Pancreas (tissue), 10 donors: Measurements from ENCODE around the gene RGMB. TPM values are rescaled to one million over a fixed set of nuclear protein-coding genes. Genes with fewer than 3 reads are reported as not detected.

Experiments used
- ATAC-seq, 4 donors: fragments of 200-7000 bp; cut with Tn5 transposase; one replicate each; pipeline versions ENCODE4 v1.8.0 to v1.9.1; 2020; ENCODE audit warnings: mild to moderate bottlenecking in 4 of 4, moderate library complexity in 4 of 4
- DNase-seq, 6 donors: peaks; one replicate each; pipeline ENCODE4 v3.0.0-alpha.2; 2020
- FAIRE-seq: peaks from 2 replicates; lab custom pipeline; 2012; peaks lifted over from hg19 to GRCh38; lab: Jason Lieb, UNC
- H3K27ac ChIP-seq, 4 donors: fragments of 200-600 bp; sonication (generic); 1 replicate in 3 of 4; 2 replicates in 1 of 4; pipeline versions ENCODE4 v1.5.0 to v1.8.0; 2020
- H3K27me3 ChIP-seq, 4 donors: fragments of 200-600 bp; one replicate each; pipeline ENCODE4 v1.8.0; 2021
- H3K36me3 ChIP-seq, 3 donors: fragments of 200-600 bp; sonication (generic) in 1 of 3; one replicate each; pipeline versions ENCODE4 v1.5.0 to v1.8.0; 2020 to 2021
- H3K4me1 ChIP-seq, 3 donors: fragments of 200-600 bp; one replicate each; pipeline ENCODE4 v1.8.0; 2021
- H3K4me3 ChIP-seq, 4 donors: fragments of 200-600 bp; sonication (generic) in 2 of 4; one replicate each; pipeline versions ENCODE4 v1.5.0 to v1.8.0; 2020 to 2021
- H3K9me3 ChIP-seq, 4 donors: fragments of 200-600 bp; one replicate each; pipeline ENCODE4 v1.8.0; 2021
- WGBS, 2 donors: extraction: QIAGEN DNeasy Blood & Tissue Kit; methylation state at CpG; one replicate each; pipeline ENCODE4 v1.1.7; 2013; 5-methylcytosine and 5-hydroxymethylcytosine counted together
- intact Hi-C, 3 donors: fragments of 100-400 bp; cut with DNase I; formaldehyde crosslinking; loops; one replicate each; pipeline versions ENCODE4 v1.11.1 to v1.14.2; 2022
- polyA plus RNA-seq, 2 donors: library from polyadenylated mRNA; stranded (reverse); fragments of 200-250 nt; gene quantifications; one replicate each; pipeline ENCODE4 v1.2.3, GENCODE V29; 2013
- total RNA-seq, 6 donors: library from RNA; stranded (reverse); fragmentation: NEBNext Ultra II Directional in 4 of 6; extraction: Animal tissue kit (Norgen Biotek cat#: 25700) in 4 of 6; gene quantifications; one replicate each; pipeline versions ENCODE4 v1.2.1 to v1.2.4, GENCODE V29; 2021 to 2023
- TF ChIP-seq, protein P1 (sequence below), 4 donors: fragments of 200-600 bp; sonication (generic) in 3 of 4; IDR thresholded peaks; one replicate each; pipeline versions ENCODE4 v1.5.0 to v1.8.0; 2021; ENCODE audit warnings: antibody characterized with exemption in 4 of 4
- donor health status: healthy with polysubstance abuse.
- donor health status: DM: no; HTN: no; CAD: no; lungs with moderate emphysema.
- donor health status: DM: no; HTN: no; CAD: no.
- donor health status: control.
- donor health status: control.
- donor health status: Bipolar disorder and iron deficiency.
- donor health status: DM: yes; HTN: yes; CAD: no.
- donor health status: DM: no; HTN: no; CAD: no.
- donor health status: DM: no; HTN: no; CAD: no.
- donor health status: DM: yes; HTN: yes; CAD: no.

The RGMB gene
- total and polyA plus RNA-seq, 8 donors: 2.7 to 15.3 (median 8.6) TPM

DNA sequence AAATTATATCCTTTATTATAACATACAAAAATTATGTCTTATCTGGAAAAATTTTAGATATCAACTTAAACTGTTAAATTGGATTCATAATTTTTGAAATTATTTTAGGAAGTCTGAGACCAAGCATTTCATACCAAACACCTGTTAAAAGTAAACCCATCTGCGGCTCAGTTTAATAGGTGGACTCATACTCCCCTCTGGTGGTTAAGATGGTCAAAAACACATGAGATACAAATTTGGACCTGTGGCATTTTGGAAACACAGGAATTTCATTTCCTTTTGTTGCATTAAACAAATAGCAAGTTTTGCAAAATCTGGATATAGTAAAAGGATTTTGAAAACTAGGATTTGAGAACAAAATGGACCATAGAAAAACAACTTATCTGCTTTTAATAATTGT, 53.7 kb downstream of the RGMB start:
- TF ChIP-seq, protein P1, sequence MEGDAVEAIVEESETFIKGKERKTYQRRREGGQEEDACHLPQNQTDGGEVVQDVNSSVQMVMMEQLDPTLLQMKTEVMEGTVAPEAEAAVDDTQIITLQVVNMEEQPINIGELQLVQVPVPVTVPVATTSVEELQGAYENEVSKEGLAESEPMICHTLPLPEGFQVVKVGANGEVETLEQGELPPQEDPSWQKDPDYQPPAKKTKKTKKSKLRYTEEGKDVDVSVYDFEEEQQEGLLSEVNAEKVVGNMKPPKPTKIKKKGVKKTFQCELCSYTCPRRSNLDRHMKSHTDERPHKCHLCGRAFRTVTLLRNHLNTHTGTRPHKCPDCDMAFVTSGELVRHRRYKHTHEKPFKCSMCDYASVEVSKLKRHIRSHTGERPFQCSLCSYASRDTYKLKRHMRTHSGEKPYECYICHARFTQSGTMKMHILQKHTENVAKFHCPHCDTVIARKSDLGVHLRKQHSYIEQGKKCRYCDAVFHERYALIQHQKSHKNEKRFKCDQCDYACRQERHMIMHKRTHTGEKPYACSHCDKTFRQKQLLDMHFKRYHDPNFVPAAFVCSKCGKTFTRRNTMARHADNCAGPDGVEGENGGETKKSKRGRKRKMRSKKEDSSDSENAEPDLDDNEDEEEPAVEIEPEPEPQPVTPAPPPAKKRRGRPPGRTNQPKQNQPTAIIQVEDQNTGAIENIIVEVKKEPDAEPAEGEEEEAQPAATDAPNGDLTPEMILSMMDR (IDR thresholded peaks at IDR 0.05): peak in 2 of 4 donors; percentile 33 to 38
- peak; percentile 63 to 91 (median 88) for ATAC-seq
- intact Hi-C loops: no loop called here
- DNase-seq: peak in 1 of 6 donors; percentile 20
- Histone ChIP-seq H3K4me3 (no peak overlapping the region), H3K27ac (no peak overlapping the region), H3K9me3 (no peaks in the 10 kb centered on the region), H3K27me3 (no peaks in the 10 kb centered on the region), H3K4me1 (no peaks in the 10 kb centered on the region), H3K36me3 (no peaks in the 10 kb centered on the region)
- WGBS, 2 donors: 9 to 12% methylated on average over 1 of the region's 1 CpG
- peak; percentile 90 for FAIRE-seq

DNA sequence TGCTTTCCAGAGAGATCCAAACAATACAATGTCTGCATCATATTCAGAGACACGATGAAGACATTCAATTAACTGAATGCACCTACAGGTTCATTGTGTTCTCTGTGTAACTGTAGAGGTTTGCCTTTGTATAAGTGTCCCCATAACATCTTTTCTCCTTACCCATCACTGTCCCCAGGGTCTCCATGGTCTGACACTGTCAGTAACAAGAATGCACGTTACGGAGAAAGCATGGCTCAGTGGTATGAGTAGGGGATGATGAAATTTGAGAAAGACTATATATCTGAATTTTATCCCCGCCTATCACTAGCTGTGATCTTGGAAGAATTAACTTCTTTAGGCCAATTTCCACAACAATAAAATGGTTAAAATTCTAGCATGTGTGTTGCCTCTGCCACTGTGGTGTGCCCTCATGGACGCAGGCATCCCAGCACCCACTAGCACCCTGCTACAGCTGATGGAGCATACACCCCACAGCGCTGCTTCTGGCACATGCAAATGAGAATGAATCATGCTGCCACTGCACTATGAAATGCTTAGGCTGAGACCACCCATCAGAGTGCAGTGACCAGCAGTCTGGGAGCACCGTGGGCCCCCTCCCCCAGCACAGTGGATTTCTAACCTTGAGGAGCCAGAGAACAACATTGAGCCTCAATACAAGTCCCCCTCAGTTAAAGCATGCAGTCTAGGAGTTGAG, 54.3 kb downstream of the RGMB start:
- no peaks in the 10 kb centered on the region for H3K9me3 ChIP-seq
- no peak for FAIRE-seq
- H3K4me3 ChIP-seq: no peak overlapping the region
- WGBS, 2 donors: 49 to 59% methylated on average over 7 of the region's 7 CpGs
- no peak for ATAC-seq
- no peak overlapping the region for H3K27ac ChIP-seq
- TF ChIP-seq, protein P1 (IDR thresholded peaks at IDR 0.05): no peak
- H3K36me3 ChIP-seq: no peaks in the 10 kb centered on the region
- no peaks in the 10 kb centered on the region for H3K27me3 ChIP-seq
- no peaks in the 10 kb centered on the region for H3K4me1 ChIP-seq
- intact Hi-C loops: no loop called here
- DNase-seq: no peak

DNA sequence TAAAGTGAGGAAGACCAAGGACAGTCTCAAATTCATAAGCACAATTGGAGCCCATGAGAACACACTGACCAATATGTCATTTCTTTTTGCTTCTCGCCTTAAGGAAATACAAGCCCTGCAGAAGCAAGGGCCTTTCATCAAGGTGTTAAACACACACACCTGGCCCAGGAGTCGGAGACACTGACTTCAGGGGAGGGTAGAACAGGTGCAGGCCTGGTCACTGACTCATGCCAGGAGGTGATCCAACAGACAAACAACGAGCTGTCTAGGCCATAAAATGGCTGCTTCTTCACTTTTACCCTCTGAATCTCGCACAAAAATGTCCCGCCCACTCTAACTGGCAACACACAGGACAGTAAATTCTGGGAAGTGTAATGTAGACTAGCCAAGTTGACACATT, 62.7 kb downstream of the RGMB start:
- 89 to 94% methylated on average over 5 of the region's 5 CpGs for WGBS, 2 donors
- TF ChIP-seq, protein P1 (IDR thresholded peaks at IDR 0.05): no peak
- DNase-seq (no peak), FAIRE-seq (no peak), ATAC-seq (no peak)
- intact Hi-C loops: no loop called here
- Histone ChIP-seq H3K27ac (no peak overlapping the region), H3K4me3 (no peak overlapping the region), H3K4me1 (no peaks in the 10 kb centered on the region), H3K9me3 (no peaks in the 10 kb centered on the region), H3K36me3 (no peaks in the 10 kb centered on the region), H3K27me3 (no peaks in the 10 kb centered on the region)

DNA sequence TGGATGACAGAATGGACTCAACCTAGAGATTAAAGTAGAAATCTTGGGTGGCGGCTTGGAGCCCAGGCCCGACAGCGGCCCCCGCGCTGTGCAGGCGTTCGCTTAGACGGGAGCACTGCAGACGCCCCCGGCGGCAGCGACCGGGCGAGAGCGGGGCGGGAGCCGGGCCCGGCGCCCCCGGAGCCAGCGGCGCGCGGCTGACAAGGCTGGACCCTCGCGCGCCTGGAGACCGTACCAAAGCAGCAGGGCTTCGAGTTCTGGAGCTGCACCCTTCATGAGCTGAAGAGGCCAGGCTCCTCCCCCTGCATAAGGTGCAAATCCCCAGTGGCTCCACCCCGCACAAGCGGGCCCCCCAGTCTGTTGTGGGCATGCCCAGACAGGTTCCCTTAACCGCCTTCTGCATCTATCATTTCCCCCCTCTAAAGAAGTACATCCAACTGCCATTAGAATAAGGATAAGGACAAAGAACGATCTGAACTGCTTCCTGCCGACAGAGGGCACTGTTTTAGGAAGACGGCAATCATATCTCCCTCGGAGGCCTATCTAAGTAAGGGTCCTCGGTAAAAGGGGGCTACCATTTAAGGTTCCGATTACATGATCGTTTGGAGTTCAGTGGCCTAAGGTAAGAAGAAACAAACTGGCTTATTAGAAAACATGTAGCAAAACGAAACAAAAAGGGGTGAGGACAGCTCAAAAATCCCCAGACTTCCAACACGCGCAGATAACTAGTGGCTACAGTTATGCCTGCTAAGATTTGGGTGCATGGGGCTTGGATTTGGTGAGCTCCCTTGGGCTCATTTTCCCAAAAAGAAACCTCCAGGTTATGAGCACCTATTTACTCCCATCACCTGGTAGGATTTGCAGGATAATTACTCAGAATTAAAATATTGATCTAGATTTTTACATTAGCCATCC, 66.3 kb downstream of the RGMB start:
- H3K4me3 ChIP-seq: peak overlapping the region in 1 of 4 donors; percentile 20
- TF ChIP-seq, protein P1 (IDR thresholded peaks at IDR 0.05): peak in 1 of 4 donors; percentile 19
- 49 to 52% methylated on average over 42 of the region's 42 CpGs for whole genome bisulfite sequencing, 2 donors
- H3K27ac ChIP-seq: no peak overlapping the region
- no peaks in the 10 kb centered on the region for H3K4me1 ChIP-seq
- intact Hi-C loops: no loop called here
- FAIRE-seq: no peak
- no peaks in the 10 kb centered on the region for H3K27me3 ChIP-seq
- ATAC-seq: peak in 3 of 4 donors; percentile 35 to 40 (median 36)
- no peak for DNase-seq
- H3K9me3 ChIP-seq: no peaks in the 10 kb centered on the region
- H3K36me3 ChIP-seq: no peaks in the 10 kb centered on the region
